Choroid plexus epithelial cell (primary cell): ENCODE measurements around the gene GJC2.
A peak's percentile ranks its signal among the peaks of the same experiment; 100 is the strongest.

Experiments
- DNase-seq: peaks from one replicate; pipeline ENCODE4 v3.0.0-alpha.2; 2010; ENCODE audit warnings: low read depth
- H3K4me3 ChIP-seq: 2 replicates; pipeline ENCODE4 v1.5.1; 2011; ENCODE audit warnings: low read depth, mild to moderate bottlenecking, control low read depth, low read length, moderate library complexity
- CTCF ChIP-seq: conservative IDR thresholded peaks from 2 replicates; pipeline ENCODE4 v1.5.1; 2011; ENCODE audit warnings: low read depth, mild to moderate bottlenecking, control low read depth, inconsistent platforms, low read length, moderate library complexity

Gene GJC2

GRCh38 chr1:228178737-228179684 is 29.3 kb downstream of the GJC2 start:
- DNase-seq, result no peak
- TF ChIP-seq CTCF, result no peak
- H3K4me3 ChIP-seq, result no peak overlapping the region

DNA sequence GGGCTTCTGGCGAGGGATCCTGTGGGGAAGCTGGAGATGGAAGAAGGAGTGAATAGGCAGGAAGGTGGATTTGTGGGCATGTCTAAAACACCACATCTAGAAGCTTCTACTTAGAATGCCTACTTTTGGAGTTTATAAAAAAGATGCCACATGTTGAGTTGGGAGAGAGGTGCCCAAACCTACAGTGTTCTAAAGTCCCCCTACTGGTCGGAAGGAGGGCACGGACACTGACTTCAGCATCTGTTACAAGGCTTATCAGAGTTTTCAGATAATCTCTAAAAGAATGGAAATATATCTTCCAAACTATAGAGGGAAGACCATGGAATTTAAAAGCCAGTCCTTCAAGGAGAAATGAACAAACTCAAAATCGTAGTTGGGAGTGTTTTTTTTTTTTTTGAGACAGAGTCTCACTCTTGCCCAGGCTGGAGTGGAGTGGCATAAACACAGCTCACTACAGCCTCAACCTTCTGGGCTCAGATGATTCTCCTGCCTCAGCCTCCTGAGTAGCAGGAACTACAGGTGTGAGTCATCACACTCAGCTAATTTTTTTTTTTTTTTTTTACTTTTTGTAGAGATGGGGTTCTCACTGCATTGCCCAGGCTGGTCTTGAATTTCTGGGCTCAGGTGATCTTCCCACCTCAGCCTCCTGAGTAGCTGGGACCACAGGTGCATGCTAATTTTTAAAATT is 30.7 kb downstream of the GJC2 start:
- TF ChIP-seq CTCF, result peak; percentile 46
- H3K4me3 ChIP-seq, result no peak overlapping the region
- peak; percentile 10 for DNase-seq

GRCh38 chr1:228180959-228181644 is 31.4 kb downstream of the GJC2 start:
- H3K4me3 ChIP-seq, result no peak overlapping the region
- TF ChIP-seq CTCF, result no peak
- DNase-seq, result no peak

DNA sequence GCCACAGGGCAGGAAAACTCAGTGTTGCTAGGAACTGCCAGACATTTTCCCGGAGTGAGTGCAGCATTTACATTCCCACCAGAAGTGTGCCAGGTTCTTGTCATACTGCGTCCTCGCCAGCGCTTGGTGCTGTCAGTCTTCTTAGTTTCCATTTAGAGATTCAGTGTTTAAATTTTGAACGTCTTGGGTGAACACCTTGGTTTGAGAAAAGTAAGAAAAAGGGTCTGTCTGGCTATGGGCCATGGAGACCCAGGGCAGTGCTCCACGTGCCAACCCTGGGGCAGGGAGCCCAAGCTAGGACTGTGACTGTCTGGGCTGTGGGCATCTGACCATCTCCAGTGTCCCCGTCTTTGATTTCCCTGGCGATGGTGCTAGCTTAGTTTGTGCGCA is 31.9 kb downstream of the GJC2 start:
- no peak for TF ChIP-seq CTCF
- no peak for DNase-seq
- H3K4me3 ChIP-seq, result no peak overlapping the region

DNA sequence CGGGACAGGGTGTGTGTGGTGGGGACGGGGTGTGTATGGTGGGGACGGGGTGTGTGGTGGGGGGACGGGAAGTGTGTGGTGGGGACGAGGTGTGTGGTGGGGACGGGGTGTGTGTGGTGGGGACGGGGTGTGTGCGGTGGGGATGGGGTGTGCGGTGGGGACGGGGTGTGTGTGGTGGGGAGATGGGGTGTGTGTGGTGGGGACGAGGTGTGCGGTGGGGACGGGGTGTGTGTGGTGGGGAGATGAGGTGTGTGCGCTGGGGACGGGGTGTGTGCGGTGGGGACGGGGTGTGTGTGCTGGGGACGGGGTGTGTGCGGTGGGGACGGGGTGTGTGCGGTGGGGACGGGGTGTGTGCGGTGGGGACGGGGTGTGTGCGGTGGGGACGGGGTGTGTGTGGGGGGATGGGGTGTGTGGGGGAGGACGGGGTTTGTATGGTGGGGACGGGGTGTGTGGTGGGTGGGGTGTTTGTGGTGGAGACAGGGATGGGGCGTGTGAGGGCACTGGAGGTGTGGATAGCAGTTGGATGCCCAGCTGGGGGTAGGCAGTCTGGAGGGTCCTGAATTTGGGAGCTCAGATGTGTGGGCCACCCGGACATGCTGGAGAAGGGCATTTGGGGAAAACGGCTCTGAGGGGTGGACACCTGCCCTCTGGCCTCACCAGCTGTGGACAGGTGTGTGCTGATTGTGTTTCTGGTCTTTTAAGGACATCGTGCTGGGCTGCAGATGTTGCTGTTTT is 32.7 kb downstream of the GJC2 start:
- DNase-seq, result no peak
- no peak for TF ChIP-seq CTCF
- H3K4me3 ChIP-seq, result no peak overlapping the region

GRCh38 chr1:228184152-228184551 is 34.4 kb downstream of the GJC2 start:
- TF ChIP-seq CTCF, result no peak
- no peak overlapping the region for H3K4me3 ChIP-seq
- DNase-seq, result no peak
